Measurements from ENCODE around the gene SIK2. TPM values are rescaled to one million over a fixed set of nuclear protein-coding genes. Genes with fewer than 3 reads are reported as not detected.

The SIK2 gene
- 1 to 10 TPM; 5.9 to 8.3 (median 6.7) TPM for total RNA-seq

- Mint-ChIP-seq H3K4me3 (peak within 1 kb of the TSS; percentile 92), H3K4me1 (ENCODE audit: low read depth) (peaks cover 26% of the 10 kb centered on the region), H3K36me3 (ENCODE audit: insufficient read depth) (no peaks in the 10 kb centered on the region), H3K27me3 (ENCODE audit: low read depth) (no peaks in the 10 kb centered on the region), H3K9me3 (no peaks in the 10 kb centered on the region)
- DNase-seq (peak; percentile 84), ATAC-seq (peak; percentile 90)
These were observed at the start of gene SIK2 for GRCh38 chr11:111601979-111602864. Gene SIK2 (plus strand): TSS chr11:111602449. CDS start chr11:111602564, 115 bp downstream.

- Mint-ChIP-seq H3K4me1 (ENCODE audit: low read depth) (no peaks in the 10 kb centered on the region), H3K36me3 (ENCODE audit: insufficient read depth) (no peaks in the 10 kb centered on the region), H3K4me3 (no peak overlapping the region), H3K27me3 (ENCODE audit: low read depth) (peaks cover 14% of the 10 kb centered on the region), H3K9me3 (peaks cover 5% of the 10 kb centered on the region)
- no peak for ATAC-seq
- DNase-seq = no peak
These were observed 47.7 kb upstream of the SIK2 start for GRCh38 chr11:111554532-111554931.

GRCh38 chr11:111555255-111555654 lies 47.0 kb upstream of the SIK2 start:
- ATAC-seq (no peak), DNase-seq (no peak)
- Mint-ChIP-seq H3K4me3 (no peak overlapping the region), H3K27me3 (ENCODE audit: low read depth) (peaks cover 11% of the 10 kb centered on the region), H3K4me1 (ENCODE audit: low read depth) (no peaks in the 10 kb centered on the region), H3K9me3 (peaks cover 5% of the 10 kb centered on the region), H3K36me3 (ENCODE audit: insufficient read depth) (no peaks in the 10 kb centered on the region)

- Mint-ChIP-seq H3K4me3 (no peak overlapping the region), H3K36me3 (ENCODE audit: insufficient read depth) (no peaks in the 10 kb centered on the region), H3K27me3 (ENCODE audit: low read depth) (peaks cover 3% of the 10 kb centered on the region), H3K4me1 (ENCODE audit: low read depth) (no peaks in the 10 kb centered on the region), H3K9me3 (peaks cover 5% of the 10 kb centered on the region)
- no peak for DNase-seq
- no peak for ATAC-seq
These were observed 44.7 kb upstream of the SIK2 start for GRCh38 chr11:111557425-111558111.

GRCh38 chr11:111559800-111560464 lies 42.3 kb upstream of the SIK2 start:
- H3K27me3 Mint-ChIP-seq (ENCODE audit: low read depth) = peaks cover 2% of the 10 kb centered on the region
- H3K9me3 Mint-ChIP-seq = peaks cover 5% of the 10 kb centered on the region
- no peak for ATAC-seq
- H3K36me3 Mint-ChIP-seq (ENCODE audit: insufficient read depth) = no peaks in the 10 kb centered on the region
- no peak overlapping the region for H3K4me3 Mint-ChIP-seq
- no peak for DNase-seq
- no peaks in the 10 kb centered on the region for H3K4me1 Mint-ChIP-seq (ENCODE audit: low read depth)

- no peak overlapping the region for H3K4me3 Mint-ChIP-seq
- ATAC-seq (no peak), DNase-seq (no peak)
- no peaks in the 10 kb centered on the region for H3K9me3 Mint-ChIP-seq
- peaks cover 2% of the 10 kb centered on the region for H3K27me3 Mint-ChIP-seq (ENCODE audit: low read depth)
- no peaks in the 10 kb centered on the region for H3K4me1 Mint-ChIP-seq (ENCODE audit: low read depth)
- H3K36me3 Mint-ChIP-seq (ENCODE audit: insufficient read depth) = no peaks in the 10 kb centered on the region
These were observed 41.4 kb upstream of the SIK2 start for GRCh38 chr11:111560800-111561199.

GRCh38 chr11:111561306-111561705 lies 40.9 kb upstream of the SIK2 start:
- no peaks in the 10 kb centered on the region for H3K36me3 Mint-ChIP-seq (ENCODE audit: insufficient read depth)
- peaks cover 2% of the 10 kb centered on the region for H3K27me3 Mint-ChIP-seq (ENCODE audit: low read depth)
- no peaks in the 10 kb centered on the region for H3K4me1 Mint-ChIP-seq (ENCODE audit: low read depth)
- no peaks in the 10 kb centered on the region for H3K9me3 Mint-ChIP-seq
- no peak overlapping the region for H3K4me3 Mint-ChIP-seq
- ATAC-seq (no peak), DNase-seq (no peak)

GRCh38 chr11:111561791-111562325 lies 40.4 kb upstream of the SIK2 start:
- ATAC-seq (no peak), DNase-seq (no peak)
- H3K4me3 Mint-ChIP-seq = no peak overlapping the region
- no peaks in the 10 kb centered on the region for H3K9me3 Mint-ChIP-seq
- H3K4me1 Mint-ChIP-seq (ENCODE audit: low read depth) = no peaks in the 10 kb centered on the region
- H3K27me3 Mint-ChIP-seq (ENCODE audit: low read depth) = no peaks in the 10 kb centered on the region
- no peaks in the 10 kb centered on the region for H3K36me3 Mint-ChIP-seq (ENCODE audit: insufficient read depth)

- ATAC-seq (no peak), DNase-seq (no peak)
- Mint-ChIP-seq H3K4me3 (no peak overlapping the region), H3K4me1 (ENCODE audit: low read depth) (no peaks in the 10 kb centered on the region), H3K9me3 (no peaks in the 10 kb centered on the region), H3K36me3 (ENCODE audit: insufficient read depth) (no peaks in the 10 kb centered on the region), H3K27me3 (ENCODE audit: low read depth) (no peaks in the 10 kb centered on the region)
These were observed 39.4 kb upstream of the SIK2 start for GRCh38 chr11:111562692-111563389.

GRCh38 chr11:111565114-111565720 lies 37.0 kb upstream of the SIK2 start:
- ATAC-seq = peak; percentile 30 to 38
- H3K36me3 Mint-ChIP-seq (ENCODE audit: insufficient read depth) = no peaks in the 10 kb centered on the region
- H3K27me3 Mint-ChIP-seq (ENCODE audit: low read depth) = no peaks in the 10 kb centered on the region
- H3K9me3 Mint-ChIP-seq = no peaks in the 10 kb centered on the region
- H3K4me3 Mint-ChIP-seq = no peak overlapping the region
- no peaks in the 10 kb centered on the region for H3K4me1 Mint-ChIP-seq (ENCODE audit: low read depth)
- peak; percentile 64 for DNase-seq

- Mint-ChIP-seq H3K9me3 (no peaks in the 10 kb centered on the region), H3K4me1 (ENCODE audit: low read depth) (no peaks in the 10 kb centered on the region), H3K36me3 (ENCODE audit: insufficient read depth) (no peaks in the 10 kb centered on the region), H3K27me3 (ENCODE audit: low read depth) (peaks cover 3% of the 10 kb centered on the region), H3K4me3 (no peak overlapping the region)
- DNase-seq (no peak), ATAC-seq (no peak)
These were observed 35.9 kb upstream of the SIK2 start for GRCh38 chr11:111566324-111566723.

GRCh38 chr11:111569476-111569875 lies 32.8 kb upstream of the SIK2 start:
- H3K9me3 Mint-ChIP-seq = no peaks in the 10 kb centered on the region
- H3K36me3 Mint-ChIP-seq (ENCODE audit: insufficient read depth) = no peaks in the 10 kb centered on the region
- no peak overlapping the region for H3K4me3 Mint-ChIP-seq

GRCh38 chr11:111570796-111571195 lies 31.5 kb upstream of the SIK2 start:
- ATAC-seq = no peak
- Mint-ChIP-seq H3K27me3 (ENCODE audit: low read depth) (peaks cover 13% of the 10 kb centered on the region), H3K4me3 (no peak overlapping the region), H3K9me3 (no peaks in the 10 kb centered on the region), H3K36me3 (ENCODE audit: insufficient read depth) (no peaks in the 10 kb centered on the region), H3K4me1 (ENCODE audit: low read depth) (peaks cover 2% of the 10 kb centered on the region)
- no peak for DNase-seq

More at GRCh38 chr11:111569476-111569875, 32.8 kb upstream of the SIK2 start:
- Mint-ChIP-seq H3K27me3 (ENCODE audit: low read depth) (peaks cover 11% of the 10 kb centered on the region), H3K4me1 (ENCODE audit: low read depth) (no peaks in the 10 kb centered on the region)
- DNase-seq = no peak
- no peak for ATAC-seq

Measured in activated T-cell treated with anti-CD3 and anti-CD28 coated beads, Interleukin-2, amount 50 U/mL, for 4 hours (primary cell).